HG02840 (cell line): Measurements from ENCODE around the gene SEPTIN3.
"Not testable (repeated sequence)": the region's sequence is repeated elsewhere in the genome, so short reads cannot be mapped to it uniquely, and the experiment has no call there.

Source experiments
- ATAC-seq: cut with Tn5 transposase; IDR thresholded peaks from one replicate; pipeline ENCODE4 v1.9.1; 2021; ENCODE audit warnings: mild to moderate bottlenecking, moderate library complexity, moderate number of reproducible peaks; ENCODE audit not compliant: unreplicated experiment, low FRiP score

Gene SEPTIN3

DNA sequence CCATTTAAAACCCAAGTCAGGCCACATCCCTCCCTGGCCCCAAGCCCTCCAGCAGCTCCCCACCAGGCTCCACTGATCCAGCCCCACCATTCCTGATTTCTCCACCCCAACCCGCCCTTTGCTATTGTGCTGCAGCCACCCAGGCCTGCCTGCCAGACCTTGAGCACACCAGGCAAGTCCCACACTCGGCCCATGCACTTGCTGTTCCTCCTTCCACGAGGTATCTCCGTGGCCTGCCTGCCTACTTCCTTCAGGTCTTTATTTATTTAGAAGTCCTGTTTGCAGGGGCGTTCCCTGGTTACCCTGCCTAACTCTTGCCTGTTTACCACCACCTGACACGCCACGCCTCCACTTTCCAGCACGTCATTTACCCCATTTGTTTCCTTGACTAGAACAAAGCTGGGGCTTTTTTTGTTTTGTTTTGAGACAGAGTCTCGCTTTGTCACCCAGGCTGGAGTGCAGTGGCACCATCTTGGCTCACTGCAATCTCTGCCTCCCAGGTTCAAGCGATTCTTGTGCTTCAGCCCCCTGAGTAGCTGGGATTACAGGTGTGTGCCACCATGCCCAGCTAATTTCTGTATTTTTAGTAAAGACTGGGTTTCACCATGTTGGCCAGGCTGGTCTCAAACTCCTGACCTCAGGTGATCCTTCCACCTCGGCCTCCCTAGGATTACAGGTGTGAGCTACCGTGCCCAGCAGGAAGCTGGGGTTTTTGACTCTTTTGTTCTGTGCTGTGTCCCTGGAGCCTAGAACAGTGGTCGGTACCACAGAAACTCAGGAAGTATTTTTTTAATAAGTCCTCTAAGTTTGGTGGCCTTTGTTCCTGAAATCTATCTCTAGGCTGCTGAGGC lies 29.0 kb upstream of the SEPTIN3 start:
- peak; percentile 48 for ATAC-seq

DNA sequence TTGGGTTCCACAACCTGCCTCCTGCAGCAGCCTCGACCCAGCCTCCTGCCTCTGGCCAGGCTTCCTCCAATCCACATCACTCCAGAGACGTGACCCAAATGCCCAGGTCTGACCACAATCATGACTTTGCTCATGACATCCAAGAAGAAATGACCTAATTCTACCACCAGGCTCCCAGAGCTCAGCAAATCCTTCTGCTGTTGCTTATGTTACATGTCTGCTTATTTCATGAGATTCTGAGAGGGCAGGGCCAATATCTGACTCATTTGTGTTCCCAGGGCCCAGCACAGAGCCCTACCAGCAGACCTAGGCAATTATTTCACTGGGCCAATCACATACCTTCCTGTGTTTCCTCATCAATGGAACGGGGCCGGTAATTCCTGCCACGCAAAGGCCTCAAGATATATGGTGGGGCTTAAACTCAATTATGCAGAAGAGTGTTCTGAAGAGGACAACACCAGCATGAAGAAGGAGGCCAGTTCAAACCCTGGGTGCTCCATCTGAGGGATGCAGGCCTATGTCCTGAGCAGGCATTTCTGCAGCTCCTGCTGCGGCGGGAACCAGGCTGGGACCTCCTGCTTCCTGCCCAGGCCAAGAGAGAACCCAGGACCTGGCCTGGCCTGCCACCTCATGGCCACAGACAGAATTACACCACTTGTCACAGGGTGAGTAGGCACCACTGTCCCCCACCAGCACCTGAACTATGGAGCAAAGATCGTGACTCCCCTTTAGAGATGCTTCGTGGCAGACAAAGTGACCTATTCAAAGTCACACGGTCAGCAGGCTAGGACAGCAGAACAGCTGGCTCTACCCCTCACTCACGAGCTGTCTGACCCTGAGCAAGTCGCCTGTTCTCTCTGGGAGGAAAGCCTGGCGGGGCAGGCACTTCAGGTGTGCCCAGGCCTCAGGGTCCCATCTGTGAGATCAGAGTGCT lies 28.1 kb upstream of the SEPTIN3 start:
- no peak for ATAC-seq

DNA sequence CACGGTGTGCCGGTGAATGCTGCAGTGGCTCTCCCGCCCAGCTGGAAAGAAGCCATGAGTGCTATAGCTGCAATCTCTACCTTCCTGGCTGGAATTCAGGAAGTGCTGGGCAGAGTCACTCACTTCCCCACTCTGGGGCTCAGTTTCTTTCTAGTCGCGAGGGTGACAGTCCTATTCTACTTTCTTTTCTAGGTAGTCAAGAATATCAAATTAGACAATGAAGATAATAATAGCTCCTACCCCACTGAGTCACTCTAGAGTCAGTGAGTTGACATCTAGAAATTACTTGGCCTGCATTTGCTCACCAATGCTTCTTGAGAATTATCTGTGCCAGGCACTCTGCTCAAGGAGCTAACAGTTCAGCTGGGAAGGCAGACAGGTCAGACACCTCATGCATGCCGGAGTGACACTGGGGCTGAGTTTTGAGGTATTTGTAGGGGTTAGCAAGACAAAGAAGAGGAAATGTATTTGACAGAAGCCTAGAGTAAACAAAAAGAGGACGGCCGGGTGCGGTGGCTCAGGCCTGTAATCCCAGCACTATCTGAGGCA lies 25.5 kb upstream of the SEPTIN3 start:
- no peak for ATAC-seq

DNA sequence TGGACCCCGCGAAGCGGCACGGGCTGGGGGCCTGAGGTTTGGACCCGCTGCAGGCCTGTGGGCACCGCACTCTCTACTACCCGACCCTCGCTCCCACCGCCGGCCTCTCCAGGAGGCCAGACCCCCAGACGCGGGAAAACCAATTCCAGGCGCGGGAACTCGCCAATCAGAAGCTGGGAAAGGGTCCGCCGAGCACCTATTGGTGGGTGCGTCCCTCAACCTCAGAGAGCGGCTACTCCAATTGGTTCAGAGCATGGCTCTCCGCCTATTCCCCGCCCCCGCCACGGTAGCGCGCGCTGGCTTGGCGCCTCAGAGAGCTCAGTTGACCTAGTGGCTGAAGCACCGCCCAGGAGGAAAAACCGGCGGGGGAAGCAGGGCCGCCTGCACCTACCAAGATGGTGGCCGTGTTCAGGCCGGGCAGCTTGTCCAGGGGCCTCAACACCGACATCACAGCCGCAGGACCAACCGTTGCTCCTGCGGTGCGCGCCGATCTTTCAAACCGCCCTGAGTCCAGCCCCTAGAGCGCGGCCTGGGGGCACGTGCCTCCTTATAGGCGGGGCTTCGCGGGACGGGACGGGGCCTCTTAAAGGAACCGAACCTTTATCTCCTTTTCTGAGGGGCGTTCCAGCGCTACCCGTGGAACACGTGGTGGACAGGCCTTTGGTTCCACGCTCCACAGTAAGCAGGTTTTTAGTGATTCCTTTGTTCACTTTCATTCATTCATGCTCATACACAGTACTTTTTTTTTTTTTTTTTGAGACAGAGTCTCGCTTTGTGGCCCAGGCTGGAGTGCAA lies 22.4 kb upstream of the SEPTIN3 start, which contains the start of gene CENPM:
CENPM (minus strand) TSS at position 524 of the 795 bp plus-strand sequence; CDS start at position 448, 76 bp downstream.
- ATAC-seq = peak; percentile 76

DNA sequence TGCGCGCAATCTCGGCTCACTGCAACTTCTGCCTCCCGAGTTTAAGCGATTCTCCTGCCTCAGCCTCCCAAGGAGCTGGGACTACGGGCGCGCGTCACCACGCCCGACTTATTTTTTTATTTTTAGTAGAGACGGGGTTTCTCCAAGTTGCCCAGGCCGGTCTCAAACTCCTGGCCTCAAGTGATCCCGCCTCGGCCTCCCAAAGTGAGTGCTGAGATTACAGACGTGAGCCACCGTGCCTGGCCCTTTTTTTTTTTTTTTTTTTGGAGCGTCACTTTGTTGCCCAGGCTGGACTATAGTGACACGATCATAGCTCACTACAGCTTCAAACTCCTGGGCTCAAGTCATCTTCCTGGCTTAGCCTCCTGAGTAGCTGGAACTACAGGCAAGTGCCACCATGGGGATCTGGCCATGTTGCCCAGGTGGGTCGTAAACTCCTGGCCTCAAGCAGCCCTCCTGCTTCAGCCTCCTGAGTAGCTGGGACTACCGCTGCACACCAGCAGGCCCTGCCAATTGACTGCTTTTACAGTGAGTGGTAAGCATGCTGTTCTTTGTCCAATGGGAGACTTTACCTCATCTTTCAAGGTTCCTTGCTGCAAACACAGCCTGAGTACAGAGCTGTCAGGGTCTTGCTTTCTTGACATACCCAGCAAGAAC lies 21.7 kb upstream of the SEPTIN3 start:
- no peak for ATAC-seq

DNA sequence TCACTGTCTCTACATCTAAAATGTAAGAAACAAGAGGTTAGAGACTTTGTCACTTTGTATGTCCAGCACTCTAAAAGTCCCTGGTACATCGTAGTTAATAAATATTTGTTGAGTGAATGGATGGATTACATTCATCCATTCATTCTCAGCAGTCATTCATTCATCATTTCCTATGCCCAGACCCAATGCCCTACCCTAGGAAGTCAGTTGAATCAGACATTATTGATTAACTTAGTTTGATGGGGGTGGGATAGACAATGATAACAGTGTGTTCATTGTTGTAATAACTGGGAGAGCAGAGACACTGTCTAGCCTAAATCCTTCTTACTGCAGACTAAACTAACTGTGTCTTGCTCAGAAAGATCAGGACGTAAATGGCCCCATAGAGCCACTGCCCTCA lies 21.1 kb upstream of the SEPTIN3 start:
- ATAC-seq = no peak

DNA sequence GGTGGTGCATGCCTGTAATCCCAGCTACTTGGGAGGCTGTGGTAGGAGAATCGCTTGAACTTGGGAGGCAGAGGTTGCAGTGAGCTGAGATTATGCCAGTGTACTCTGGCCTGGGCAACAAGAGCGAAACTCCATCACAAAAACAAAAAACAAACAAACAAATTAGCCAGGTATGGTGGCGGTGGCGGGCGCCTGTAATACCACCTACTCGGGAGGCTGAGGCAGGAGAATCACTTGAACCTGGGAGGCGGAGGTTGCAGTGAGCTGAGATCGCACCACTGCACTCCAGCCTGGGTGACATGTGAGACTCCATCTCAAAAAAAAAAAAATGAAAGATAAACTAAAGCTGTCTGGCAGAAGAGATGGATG lies 20.3 kb upstream of the SEPTIN3 start:
- ATAC-seq = not testable (repeated sequence)

DNA sequence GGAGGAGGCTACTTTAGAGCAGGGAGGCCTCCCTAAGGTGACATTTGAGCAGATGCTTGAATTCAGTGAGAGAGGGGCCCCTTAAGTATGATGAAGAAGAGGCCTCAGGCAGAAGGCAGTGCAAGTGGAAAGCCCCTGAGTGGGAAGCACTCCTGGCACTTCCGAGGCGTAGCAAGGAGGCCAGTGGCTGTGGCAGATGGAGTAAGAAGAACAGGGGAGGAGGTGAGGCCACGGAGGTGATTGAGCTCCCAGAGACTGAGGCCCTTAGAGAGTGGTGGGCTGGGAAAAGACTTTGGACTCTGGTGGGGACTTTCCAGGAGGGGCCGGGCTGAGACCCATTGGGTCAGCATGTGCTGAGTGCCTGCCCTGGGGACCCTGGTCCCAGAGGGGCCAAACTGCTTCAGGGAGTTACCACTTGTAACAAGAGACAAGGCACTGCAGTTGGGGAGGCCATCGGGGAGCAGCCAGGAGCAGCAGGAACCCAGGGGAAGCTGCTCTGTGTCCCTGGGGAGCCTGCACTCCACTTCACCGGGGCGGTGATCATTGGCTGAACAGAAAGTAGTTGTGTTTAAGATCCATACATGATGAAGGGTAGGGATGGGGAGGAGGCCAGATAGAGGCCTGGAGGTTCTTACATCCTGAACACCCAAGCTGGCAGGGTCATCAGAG lies 19.8 kb upstream of the SEPTIN3 start:
- ATAC-seq = no peak

DNA sequence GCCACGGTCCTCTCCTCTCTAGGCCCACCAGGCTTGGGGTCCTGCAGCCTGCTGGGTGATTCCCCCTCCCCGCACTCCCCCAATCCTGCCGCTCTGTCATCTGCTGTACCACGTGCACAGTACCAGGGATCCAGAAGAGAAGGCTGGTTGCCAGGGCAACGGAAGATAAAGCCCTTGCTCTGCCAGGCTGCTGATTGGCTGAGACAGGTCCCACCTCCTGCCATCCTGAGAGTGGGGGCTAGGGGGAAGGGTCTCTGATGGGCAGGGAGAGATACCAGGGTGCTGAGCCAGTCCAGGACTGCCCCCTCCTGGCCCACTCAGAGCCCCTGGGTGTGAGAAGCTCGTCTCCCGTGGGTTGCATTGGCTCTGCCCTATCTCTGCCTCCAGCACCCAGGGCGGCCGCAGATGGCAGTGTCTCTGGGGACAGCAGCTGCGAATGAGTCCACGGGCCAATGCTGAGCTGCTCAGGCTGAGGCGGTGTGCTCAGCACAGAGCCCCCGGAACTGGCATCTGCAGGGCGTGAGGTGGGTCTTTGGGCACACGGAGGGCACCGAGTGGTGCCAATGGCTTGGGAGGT lies 17.3 kb upstream of the SEPTIN3 start, which contains the start of gene SMIM45:
SMIM45 (plus strand) TSS at position 253 of the 577 bp plus-strand sequence.
- no peak for ATAC-seq

DNA sequence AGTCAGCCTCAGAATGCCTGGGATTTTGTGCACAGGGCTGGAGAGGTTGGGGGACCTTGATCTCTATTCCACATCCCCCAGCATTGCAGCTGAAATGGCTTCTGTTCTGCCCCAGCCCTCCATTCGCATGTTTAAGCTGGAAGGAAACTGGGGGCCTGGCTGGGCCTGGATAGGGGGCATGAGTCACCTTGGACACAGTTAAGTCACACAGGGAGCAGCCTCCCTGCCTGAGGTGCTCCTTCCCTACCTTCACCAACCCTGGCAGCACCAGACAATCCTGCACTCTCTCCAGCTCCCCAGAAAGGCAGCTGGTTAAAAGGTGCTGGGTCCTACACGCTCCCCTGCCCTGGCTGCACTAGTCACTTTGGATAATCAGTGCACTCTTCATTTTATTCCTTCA lies 16.5 kb upstream of the SEPTIN3 start:
- ATAC-seq = no peak

DNA sequence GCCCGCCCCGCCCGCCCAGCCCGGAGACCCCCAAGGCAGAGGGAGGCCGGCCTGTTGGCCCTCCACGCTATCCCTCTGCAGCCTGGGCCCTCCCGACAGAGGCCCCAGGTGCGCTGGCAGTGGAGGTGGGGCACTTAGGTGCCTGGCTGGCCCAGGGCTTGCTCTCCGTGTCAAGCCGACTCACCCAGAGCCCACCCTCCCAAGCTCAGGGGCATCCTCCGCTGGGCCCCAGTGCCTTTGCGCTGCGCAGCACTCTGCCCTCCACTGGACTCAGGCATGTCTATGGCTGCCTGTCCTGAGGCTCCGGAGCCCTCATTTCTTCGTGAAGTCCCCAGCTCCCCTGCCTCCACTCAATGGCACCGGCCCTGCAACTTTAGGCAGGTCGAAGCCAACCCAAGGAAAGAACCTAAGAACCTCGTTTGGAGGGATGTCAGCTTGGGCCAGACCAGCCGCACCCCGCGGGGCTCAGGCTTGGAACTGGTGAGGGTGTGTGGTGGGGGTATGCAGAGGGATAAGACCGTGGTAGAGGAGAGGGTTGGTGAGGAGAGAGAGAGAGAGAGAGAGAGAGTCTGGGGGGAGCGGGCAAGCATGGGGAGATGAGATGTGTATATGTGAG lies 11.2 kb upstream of the SEPTIN3 start:
- ATAC-seq = no peak

DNA sequence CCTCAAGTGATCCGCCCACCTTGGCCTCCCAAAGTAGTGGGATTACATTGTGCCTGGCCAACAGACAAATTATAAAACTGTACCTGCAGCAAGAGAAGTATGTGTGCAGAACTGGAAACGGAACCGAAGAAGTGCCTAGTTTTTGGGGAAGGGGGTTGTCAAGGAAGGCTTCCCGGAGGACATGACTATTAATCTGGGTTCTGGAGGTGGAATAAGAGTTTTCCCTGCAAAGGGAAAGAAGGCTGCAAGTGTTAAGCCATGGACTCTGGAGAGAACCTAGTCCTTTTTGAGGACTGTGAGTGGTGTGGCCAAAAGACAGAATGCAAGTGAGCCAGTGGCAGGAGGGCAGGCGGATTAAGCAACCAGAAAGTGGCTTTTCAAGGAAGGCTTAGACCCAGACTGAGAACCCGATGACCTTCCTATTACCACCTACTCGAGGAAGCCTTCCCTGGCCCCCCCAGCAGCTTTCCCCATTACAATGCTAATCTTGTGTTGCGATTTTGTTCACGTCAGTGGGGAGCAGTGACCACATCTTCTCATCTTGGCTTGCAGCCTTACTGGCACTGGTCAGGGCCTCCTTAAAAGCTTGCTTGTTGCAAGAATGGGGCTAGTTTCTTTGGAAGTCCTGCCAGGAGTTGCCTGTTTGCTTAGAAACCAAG lies 5.7 kb upstream of the SEPTIN3 start:
- ATAC-seq = no peak

DNA sequence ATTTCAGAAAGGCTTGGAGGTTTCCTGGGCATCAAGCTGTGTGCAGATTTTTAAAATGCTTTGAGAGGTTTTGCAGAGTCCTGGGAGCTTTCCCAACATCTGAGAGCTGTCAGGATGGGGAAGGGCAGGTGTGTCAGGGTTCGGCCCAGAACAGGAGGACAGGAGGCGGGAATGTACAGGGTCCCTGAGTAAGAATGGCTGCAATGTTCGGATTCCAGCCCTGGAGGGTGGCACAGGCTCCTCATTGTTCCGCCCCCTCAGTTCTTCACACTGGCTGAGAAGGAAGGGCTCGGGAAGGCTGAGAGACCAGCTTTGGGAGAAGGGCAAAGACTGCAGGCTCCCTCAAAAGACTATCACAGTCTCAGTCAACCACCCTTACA lies 5.1 kb upstream of the SEPTIN3 start:
- no peak for ATAC-seq

DNA sequence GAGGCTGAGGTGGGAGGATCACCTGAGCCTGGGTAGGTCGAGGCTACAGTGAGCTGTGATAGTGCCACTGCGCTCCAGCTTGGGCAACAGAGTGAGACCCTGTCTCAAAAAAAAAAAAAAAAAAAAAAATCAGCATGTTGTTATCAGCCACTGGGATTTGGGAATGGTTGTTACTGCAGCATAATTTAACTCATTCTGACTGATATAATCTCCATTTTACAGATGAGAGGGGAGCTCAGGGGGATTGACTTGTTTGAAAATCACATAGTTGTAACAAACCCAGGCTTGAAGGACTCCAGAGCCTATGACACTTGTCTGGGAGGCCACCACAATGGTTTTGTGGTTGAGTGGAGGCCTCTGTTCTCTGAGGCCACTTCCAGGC lies 3.0 kb upstream of the SEPTIN3 start:
- ATAC-seq = no peak

DNA sequence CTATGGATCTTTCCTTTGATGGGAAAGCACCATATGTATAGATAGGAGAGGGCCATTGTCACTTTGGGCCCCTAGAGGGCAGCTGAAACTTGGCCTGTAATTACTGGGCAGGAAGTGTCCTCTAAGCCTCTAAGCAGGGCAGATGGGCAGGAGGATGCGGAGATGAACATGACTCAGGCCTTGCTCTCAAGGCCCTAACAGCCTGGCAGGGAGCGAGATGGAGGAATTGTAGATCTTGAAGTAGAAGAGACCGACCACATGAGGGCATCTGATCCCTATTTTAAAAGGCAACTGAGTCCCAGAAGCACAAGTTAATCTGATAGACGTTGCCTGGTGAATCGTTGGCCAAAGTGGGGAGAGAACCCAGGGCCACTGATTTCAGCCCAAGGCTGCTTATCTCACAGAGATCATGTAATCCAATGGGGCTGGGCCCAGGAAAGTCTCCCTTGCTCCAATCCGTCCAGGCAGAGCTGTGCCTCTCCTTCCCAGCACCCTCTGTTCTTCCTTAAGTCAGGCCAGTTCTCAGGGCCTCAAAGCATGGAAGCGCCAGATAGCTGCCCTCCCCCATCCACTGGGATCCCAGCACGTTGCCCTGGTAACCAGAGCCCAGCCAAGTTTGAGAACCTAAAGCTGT lies 2.5 kb upstream of the SEPTIN3 start:
- ATAC-seq = no peak

DNA sequence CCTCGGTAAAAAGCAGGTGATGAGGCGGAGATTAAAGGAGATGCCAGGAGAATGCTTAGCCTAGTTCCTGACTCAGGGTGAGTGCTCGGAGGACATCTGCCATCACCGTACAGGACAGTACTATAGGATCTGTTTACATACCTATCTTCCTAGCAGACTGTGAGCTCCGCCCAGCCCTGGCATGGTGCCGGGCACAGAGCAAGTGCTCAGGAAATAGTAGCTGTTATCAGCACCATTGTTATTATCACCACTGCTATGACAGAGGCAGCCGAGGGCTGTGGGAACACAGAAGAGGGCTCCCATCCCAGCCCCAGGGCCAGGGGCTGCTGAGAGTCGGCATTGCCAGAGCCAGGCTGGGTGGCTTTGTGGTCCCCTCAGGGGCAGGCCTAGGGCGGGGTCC lies 642 bp upstream of the SEPTIN3 start:
- no peak for ATAC-seq

DNA sequence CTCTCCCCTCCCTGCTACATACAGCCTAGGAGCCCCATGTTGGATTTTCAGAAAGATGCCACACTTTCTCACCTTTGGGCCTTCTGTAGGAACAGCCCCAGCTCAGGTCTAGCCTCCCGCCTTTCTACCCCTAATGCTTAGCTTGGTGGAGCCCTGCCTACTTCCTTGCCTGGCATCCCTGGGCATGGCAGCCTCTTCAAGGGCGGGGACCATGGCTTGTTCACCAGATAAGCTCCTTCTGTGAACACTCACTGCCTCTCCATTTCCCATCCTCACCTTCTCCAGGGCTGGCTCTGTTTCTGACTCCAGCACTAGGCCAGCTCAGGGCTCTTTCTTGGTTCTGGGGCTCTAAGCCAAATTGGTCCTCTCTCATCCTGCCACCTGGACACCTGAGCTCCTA lies 1.4 kb downstream of the SEPTIN3 start:
- ATAC-seq = no peak

DNA sequence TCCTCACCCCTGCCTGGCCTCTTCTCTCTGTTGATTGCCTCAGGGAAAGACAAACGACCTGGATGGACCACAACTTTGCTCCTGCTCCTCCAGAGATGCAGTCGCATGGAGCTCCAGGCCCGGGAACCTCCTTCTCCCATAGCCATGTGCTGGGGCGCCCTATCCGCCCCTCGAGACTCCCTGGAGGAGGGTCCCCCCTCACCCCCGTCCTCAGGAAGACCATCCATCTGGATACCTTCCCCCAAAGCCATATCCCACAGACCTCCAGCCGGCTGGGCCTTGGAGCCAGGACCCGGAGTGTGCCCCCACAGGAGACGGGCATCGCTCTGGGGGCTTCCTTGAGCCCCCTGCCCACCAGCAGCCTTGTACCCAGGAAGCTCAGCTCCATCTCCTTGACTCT lies 2.2 kb downstream of the SEPTIN3 start:
- no peak for ATAC-seq
